COLO829 (cell line): ENCODE data around the gene CDC42EP2.
"Not testable (repeated sequence)": the region's sequence is repeated elsewhere in the genome, so short reads cannot be mapped to it uniquely, and the experiment has no call there.

Experiments
- DNase-seq: peaks from one replicate; pipeline ENCODE4 v3.0.0; 2012; ENCODE audit warnings: low spot score

The CDC42EP2 gene

GRCh38 chr11:65320386-65321075, 5.9 kb downstream of the CDC42EP2 start:
- DNase-seq = no peak

GRCh38 chr11:65321076-65321475, 6.4 kb downstream of the CDC42EP2 start:
- DNase-seq = no peak

GRCh38 chr11:65321828-65322485, 7.3 kb downstream of the CDC42EP2 start:
- DNase-seq = no peak

- DNase-seq = no peak
Measured at GRCh38 chr11:65323813-65324212, 9.1 kb downstream of the CDC42EP2 start.

GRCh38 chr11:65325435-65325834, 10.8 kb downstream of the CDC42EP2 start:
- no peak for DNase-seq

GRCh38 chr11:65327021-65327420, 12.4 kb downstream of the CDC42EP2 start:
- no peak for DNase-seq

GRCh38 chr11:65329478-65329877, 14.8 kb downstream of the CDC42EP2 start:
- DNase-seq = no peak

GRCh38 chr11:65329944-65330403, 15.3 kb downstream of the CDC42EP2 start:
- peak; percentile 84 for DNase-seq

- no peak for DNase-seq
Measured at GRCh38 chr11:65330544-65330943, 15.9 kb downstream of the CDC42EP2 start.

GRCh38 chr11:65332591-65332990, 17.9 kb downstream of the CDC42EP2 start:
- not testable (repeated sequence) for DNase-seq

- DNase-seq = no peak
Measured at GRCh38 chr11:65334696-65335295, 20.1 kb downstream of the CDC42EP2 start.

- DNase-seq = no peak
Measured at GRCh38 chr11:65338676-65339075, 24.0 kb downstream of the CDC42EP2 start.

- DNase-seq = no peak
Measured at GRCh38 chr11:65340226-65340625, 25.6 kb downstream of the CDC42EP2 start.

- DNase-seq = no peak
Measured at GRCh38 chr11:65341856-65342255, 27.2 kb downstream of the CDC42EP2 start.

GRCh38 chr11:65351511-65351910, 36.8 kb downstream of the CDC42EP2 start:
- DNase-seq = no peak

GRCh38 chr11:65352783-65353182, 38.1 kb downstream of the CDC42EP2 start:
- DNase-seq = no peak

- no peak for DNase-seq
Measured at GRCh38 chr11:65353376-65353775, 38.7 kb downstream of the CDC42EP2 start.

GRCh38 chr11:65353900-65354264, 39.2 kb downstream of the CDC42EP2 start:
- no peak for DNase-seq

- DNase-seq = peak; percentile 96
Measured at GRCh38 chr11:65354265-65355012, 39.8 kb downstream of the CDC42EP2 start, which contains the start of gene TIGD3. Gene TIGD3, plus strand, starts transcription at chr11:65354751. Its CDS starts 1,058 bp downstream, at chr11:65355809.

GRCh38 chr11:65355013-65355775, 40.5 kb downstream of the CDC42EP2 start:
- no peak for DNase-seq

GRCh38 chr11:65355776-65356393, 41.2 kb downstream of the CDC42EP2 start:
- DNase-seq = no peak
